Esophagus squamous epithelium (tissue), 5 donors: Measurements from ENCODE around the gene P2RY12. TPM values are rescaled to one million over a fixed set of nuclear protein-coding genes. Genes with fewer than 3 reads are reported as not detected.
A peak's percentile ranks its signal among the peaks of the same experiment; 100 is the strongest.

Experiments used
- DNase-seq: peaks from one replicate; lab custom pipeline; 2025; lab: John Stamatoyannopoulos, UW
- H3K27ac ChIP-seq, 4 donors: fragments of 200-600 bp; sonication (generic); one replicate each; pipeline ENCODE4 v1.5.1; 2016 to 2019; ENCODE audit warnings: mild to moderate bottlenecking in 1 of 4
- H3K27me3 ChIP-seq, 4 donors: fragments of 200-600 bp; sonication (generic); 1 replicate in 3 of 4; 2 replicates in 1 of 4; pipeline versions ENCODE4 v1.5.1 to v1.6.0; 2017 to 2021; ENCODE audit warnings: antibody characterized with exemption in 1 of 4
- H3K36me3 ChIP-seq, 3 donors: fragments of 200-600 bp; sonication (generic); one replicate each; pipeline ENCODE4 v1.5.1; 2016 to 2019
- H3K4me1 ChIP-seq, 3 donors: fragments of 200-600 bp; sonication (generic); one replicate each; pipeline ENCODE4 v1.5.1; 2017 to 2019
- H3K4me3 ChIP-seq, 4 donors: fragments of 200-600 bp; sonication (generic); 1 replicate in 3 of 4; 2 replicates in 1 of 4; pipeline ENCODE4 v1.5.1; 2016 to 2019; ENCODE audit warnings: mild to moderate bottlenecking in 2 of 4, moderate library complexity in 1 of 4
- H3K9me3 ChIP-seq, 3 donors: fragments of 200-600 bp; sonication (generic); one replicate each; pipeline ENCODE4 v1.5.1; 2016 to 2019
- POLR2A ChIP-seq, 4 donors: fragments of 450-650 bp; IDR thresholded peaks; one replicate each; pipeline ENCODE4 v1.6.1; 2017; ENCODE audit warnings: antibody characterized with exemption in 4 of 4, mild to moderate bottlenecking in 4 of 4, moderate library complexity in 3 of 4
- WGBS, 2 donors: methylation state at CpG; one replicate each; pipeline ENCODE4 v1.1.5; 2018; 5-methylcytosine and 5-hydroxymethylcytosine counted together
- intact Hi-C: fragments of 100-400 bp; cut with DNase I; formaldehyde crosslinking; loops from one replicate; pipeline ENCODE4 v1.15.0; 2022
- total RNA-seq, 4 donors: library from RNA; depleted of rRNA; stranded (reverse); fragments of >200 nt; gene quantifications; one replicate each; pipeline ENCODE4 v1.1.0, GENCODE V29; 2016
- TF ChIP-seq, protein P1 (sequence below), 6 experiments: fragments of 450-650 bp in 4 of 6; fragments of 200-600 bp in 2 of 6; sonication (generic) in 2 of 6; IDR thresholded peaks; one replicate each; pipeline ENCODE4 v1.5.1; 2016 to 2019; ENCODE audit warnings: antibody characterized with exemption in 6 of 6, mild to moderate bottlenecking in 4 of 6, moderate library complexity in 4 of 6
- donor health status: DM: yes; HTN: yes; CAD: no.

The P2RY12 gene
- 1 to 10 TPM in 2 of 4 donors, not detected in 2; 1.9 to 3.1 TPM for total RNA-seq

GRCh38 chr3:151384741-151385174 lies at the start of gene P2RY12:
P2RY12 (minus strand) TSS chr3:151384753; CDS start chr3:151338845, 45,908 bp downstream.
- Histone ChIP-seq H3K9me3 (no peaks in the 10 kb centered on the region), H3K36me3 (no peaks in the 10 kb centered on the region), H3K4me3 (peak within 1 kb of the TSS in 2 of 4 donors; percentile 15 to 34), H3K4me1 (peaks cover 0 to 8% (median 0%) of the 10 kb centered on the region in 3 donors), H3K27me3 (no peaks in the 10 kb centered on the region), H3K27ac (peak within 1 kb of the TSS in 2 of 4 donors; percentile 16 to 22)
- no peak for DNase-seq
- intact Hi-C loops, result no loop called here
- TF ChIP-seq POLR2A (IDR thresholded peaks at IDR 0.05), result no peak
- TF ChIP-seq, protein P1, sequence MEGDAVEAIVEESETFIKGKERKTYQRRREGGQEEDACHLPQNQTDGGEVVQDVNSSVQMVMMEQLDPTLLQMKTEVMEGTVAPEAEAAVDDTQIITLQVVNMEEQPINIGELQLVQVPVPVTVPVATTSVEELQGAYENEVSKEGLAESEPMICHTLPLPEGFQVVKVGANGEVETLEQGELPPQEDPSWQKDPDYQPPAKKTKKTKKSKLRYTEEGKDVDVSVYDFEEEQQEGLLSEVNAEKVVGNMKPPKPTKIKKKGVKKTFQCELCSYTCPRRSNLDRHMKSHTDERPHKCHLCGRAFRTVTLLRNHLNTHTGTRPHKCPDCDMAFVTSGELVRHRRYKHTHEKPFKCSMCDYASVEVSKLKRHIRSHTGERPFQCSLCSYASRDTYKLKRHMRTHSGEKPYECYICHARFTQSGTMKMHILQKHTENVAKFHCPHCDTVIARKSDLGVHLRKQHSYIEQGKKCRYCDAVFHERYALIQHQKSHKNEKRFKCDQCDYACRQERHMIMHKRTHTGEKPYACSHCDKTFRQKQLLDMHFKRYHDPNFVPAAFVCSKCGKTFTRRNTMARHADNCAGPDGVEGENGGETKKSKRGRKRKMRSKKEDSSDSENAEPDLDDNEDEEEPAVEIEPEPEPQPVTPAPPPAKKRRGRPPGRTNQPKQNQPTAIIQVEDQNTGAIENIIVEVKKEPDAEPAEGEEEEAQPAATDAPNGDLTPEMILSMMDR (IDR thresholded peaks at IDR 0.05), result no peak
- WGBS, 2 donors, result 73 to 81% methylated on average over 4 of the region's 4 CpGs

- H3K36me3 ChIP-seq, result no peaks in the 10 kb centered on the region
- no peaks in the 10 kb centered on the region for H3K27me3 ChIP-seq
- WGBS, 2 donors, result 73 to 82% methylated on average over 7 of the region's 7 CpGs
- peaks cover 0 to 12% (median 0%) of the 10 kb centered on the region in 3 donors for H3K4me1 ChIP-seq
- H3K4me3 ChIP-seq, result no peak overlapping the region
- no peak overlapping the region for H3K27ac ChIP-seq
- intact Hi-C loops, result no loop called here
- H3K9me3 ChIP-seq, result no peaks in the 10 kb centered on the region
- TF ChIP-seq, protein P1 (IDR thresholded peaks at IDR 0.05), result no peak
- TF ChIP-seq POLR2A (IDR thresholded peaks at IDR 0.05), result no peak
- no peak for DNase-seq
Measured at GRCh38 chr3:151432616-151433372, 48.2 kb upstream of the P2RY12 start.

GRCh38 chr3:151431940-151432339 lies 47.4 kb upstream of the P2RY12 start:
- Histone ChIP-seq H3K27me3 (no peaks in the 10 kb centered on the region), H3K4me3 (no peak overlapping the region), H3K36me3 (no peaks in the 10 kb centered on the region), H3K9me3 (no peaks in the 10 kb centered on the region), H3K4me1 (peaks cover 0 to 12% (median 0%) of the 10 kb centered on the region in 3 donors), H3K27ac (peak overlapping the region in 1 of 4 donors; percentile 65)
- WGBS, 2 donors, result 34 to 78% methylated on average over 3 of the region's 3 CpGs
- TF ChIP-seq, protein P1 (IDR thresholded peaks at IDR 0.05), result no peak
- no peak for TF ChIP-seq POLR2A (IDR thresholded peaks at IDR 0.05)
- intact Hi-C loops, result no loop called here
- no peak for DNase-seq

- no peaks in the 10 kb centered on the region for H3K27me3 ChIP-seq
- peak overlapping the region in 1 of 4 donors; percentile 26 for H3K27ac ChIP-seq
- TF ChIP-seq POLR2A (IDR thresholded peaks at IDR 0.05), result no peak
- TF ChIP-seq, protein P1 (IDR thresholded peaks at IDR 0.05), result no peak
- no peak for DNase-seq
- peaks cover 0 to 12% (median 0%) of the 10 kb centered on the region in 3 donors for H3K4me1 ChIP-seq
- intact Hi-C loops, result no loop called here
- H3K4me3 ChIP-seq, result no peak overlapping the region
- 72 to 76% methylated on average over 5 of the region's 5 CpGs for WGBS, 2 donors
- no peaks in the 10 kb centered on the region for H3K9me3 ChIP-seq
- H3K36me3 ChIP-seq, result no peaks in the 10 kb centered on the region
Measured at GRCh38 chr3:151430821-151431484, 46.4 kb upstream of the P2RY12 start.

- Histone ChIP-seq H3K4me1 (peaks cover 0 to 4% (median 0%) of the 10 kb centered on the region in 3 donors), H3K9me3 (no peaks in the 10 kb centered on the region), H3K27me3 (no peaks in the 10 kb centered on the region), H3K27ac (no peak overlapping the region), H3K4me3 (no peak overlapping the region), H3K36me3 (no peaks in the 10 kb centered on the region)
- DNase-seq, result no peak
- intact Hi-C loops, result no loop called here
- 73 to 88% methylated on average over 2 of the region's 2 CpGs for WGBS, 2 donors
- TF ChIP-seq, protein P1 (IDR thresholded peaks at IDR 0.05), result no peak
- no peak for TF ChIP-seq POLR2A (IDR thresholded peaks at IDR 0.05)
Measured at GRCh38 chr3:151428386-151428785, 43.8 kb upstream of the P2RY12 start.
